Measurements from ENCODE around the gene HS3ST3A1.

HS3ST3A1 gene

GRCh38 chr17:13534946-13535345 is 66.8 kb downstream of the HS3ST3A1 start:
- Histone ChIP-seq H3K27me3 (ENCODE audit: insufficient read depth, low read length) (no peaks in the 10 kb centered on the region), H2AFZ (ENCODE audit: low read length) (no peak overlapping the region), H3K9me3 (ENCODE audit: low read length) (no peaks in the 10 kb centered on the region), H3K4me3 (ENCODE audit: low read depth, low read length, poor library complexity, severe bottlenecking) (no peak overlapping the region), H3K4me1 (ENCODE audit: insufficient read depth, low read length, severe bottlenecking) (no peaks in the 10 kb centered on the region), H3K36me3 (ENCODE audit: insufficient read depth, low read length) (no peaks in the 10 kb centered on the region), H4K20me1 (ENCODE audit: insufficient read depth, low read length) (no peaks in the 10 kb centered on the region), H3K9ac (ENCODE audit: low read length) (no peak overlapping the region), H3K4me2 (ENCODE audit: low read length) (no peak overlapping the region), H3K79me2 (ENCODE audit: insufficient read depth, low read length) (no peaks in the 10 kb centered on the region), H3F3A (ENCODE audit: insufficient read depth, low read length) (no peaks in the 10 kb centered on the region), H3K9me2 (ENCODE audit: low read depth, low read length) (no peaks in the 10 kb centered on the region), H3K27ac (ENCODE audit: low read depth, low read length, poor library complexity, severe bottlenecking) (no peak overlapping the region)
- TF ChIP-seq EZH2 (IDR thresholded peaks at IDR 0.05; ENCODE audit: borderline replicate concordance, low read length) = no peak
- TF ChIP-seq, protein P1, sequence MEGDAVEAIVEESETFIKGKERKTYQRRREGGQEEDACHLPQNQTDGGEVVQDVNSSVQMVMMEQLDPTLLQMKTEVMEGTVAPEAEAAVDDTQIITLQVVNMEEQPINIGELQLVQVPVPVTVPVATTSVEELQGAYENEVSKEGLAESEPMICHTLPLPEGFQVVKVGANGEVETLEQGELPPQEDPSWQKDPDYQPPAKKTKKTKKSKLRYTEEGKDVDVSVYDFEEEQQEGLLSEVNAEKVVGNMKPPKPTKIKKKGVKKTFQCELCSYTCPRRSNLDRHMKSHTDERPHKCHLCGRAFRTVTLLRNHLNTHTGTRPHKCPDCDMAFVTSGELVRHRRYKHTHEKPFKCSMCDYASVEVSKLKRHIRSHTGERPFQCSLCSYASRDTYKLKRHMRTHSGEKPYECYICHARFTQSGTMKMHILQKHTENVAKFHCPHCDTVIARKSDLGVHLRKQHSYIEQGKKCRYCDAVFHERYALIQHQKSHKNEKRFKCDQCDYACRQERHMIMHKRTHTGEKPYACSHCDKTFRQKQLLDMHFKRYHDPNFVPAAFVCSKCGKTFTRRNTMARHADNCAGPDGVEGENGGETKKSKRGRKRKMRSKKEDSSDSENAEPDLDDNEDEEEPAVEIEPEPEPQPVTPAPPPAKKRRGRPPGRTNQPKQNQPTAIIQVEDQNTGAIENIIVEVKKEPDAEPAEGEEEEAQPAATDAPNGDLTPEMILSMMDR (IDR thresholded peaks at IDR 0.05; ENCODE audit: low read length) = no peak

GRCh38 chr17:13531721-13532120 is 70.0 kb downstream of the HS3ST3A1 start:
- Histone ChIP-seq H3K4me3 (ENCODE audit: low read depth, low read length, poor library complexity, severe bottlenecking) (no peak overlapping the region), H3K9ac (ENCODE audit: low read length) (no peak overlapping the region), H3K9me2 (ENCODE audit: low read depth, low read length) (no peaks in the 10 kb centered on the region), H3K27me3 (ENCODE audit: insufficient read depth, low read length) (no peaks in the 10 kb centered on the region), H3K9me3 (ENCODE audit: low read length) (no peaks in the 10 kb centered on the region), H3K79me2 (ENCODE audit: insufficient read depth, low read length) (no peaks in the 10 kb centered on the region), H4K20me1 (ENCODE audit: insufficient read depth, low read length) (no peaks in the 10 kb centered on the region), H3F3A (ENCODE audit: insufficient read depth, low read length) (no peaks in the 10 kb centered on the region), H2AFZ (ENCODE audit: low read length) (no peak overlapping the region), H3K4me2 (ENCODE audit: low read length) (no peak overlapping the region), H3K4me1 (ENCODE audit: insufficient read depth, low read length, severe bottlenecking) (no peaks in the 10 kb centered on the region), H3K36me3 (ENCODE audit: insufficient read depth, low read length) (no peaks in the 10 kb centered on the region), H3K27ac (ENCODE audit: low read depth, low read length, poor library complexity, severe bottlenecking) (no peak overlapping the region)
- TF ChIP-seq EZH2 (IDR thresholded peaks at IDR 0.05; ENCODE audit: borderline replicate concordance, low read length) = no peak

DNA sequence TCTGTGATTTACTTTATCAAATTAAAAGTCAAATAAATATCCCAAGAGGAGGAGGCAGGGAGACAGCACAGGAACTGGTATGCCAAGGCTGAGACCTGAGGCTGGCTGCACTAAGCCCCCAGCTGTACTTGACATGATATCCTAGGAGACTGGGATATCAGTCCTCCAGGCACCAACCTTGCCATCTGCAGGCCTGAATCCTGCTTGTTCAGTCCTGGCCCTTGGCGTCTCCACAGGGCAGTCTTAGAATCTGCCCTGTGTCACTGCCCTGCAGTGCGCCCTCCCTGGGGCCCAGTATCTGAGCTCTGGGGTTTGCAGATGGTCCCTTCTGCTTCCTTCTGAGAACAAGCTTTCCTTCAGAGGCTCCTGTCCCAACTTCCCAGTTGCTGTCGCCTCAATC is 75.9 kb downstream of the HS3ST3A1 start:
- Histone ChIP-seq H3K27ac (ENCODE audit: low read depth, low read length, poor library complexity, severe bottlenecking) (no peak overlapping the region), H3K9me3 (ENCODE audit: low read length) (no peaks in the 10 kb centered on the region)
- TF ChIP-seq, protein P1 (IDR thresholded peaks at IDR 0.05; ENCODE audit: low read length) = no peak
- TF ChIP-seq EZH2 (IDR thresholded peaks at IDR 0.05; ENCODE audit: borderline replicate concordance, low read length) = no peak

DNA sequence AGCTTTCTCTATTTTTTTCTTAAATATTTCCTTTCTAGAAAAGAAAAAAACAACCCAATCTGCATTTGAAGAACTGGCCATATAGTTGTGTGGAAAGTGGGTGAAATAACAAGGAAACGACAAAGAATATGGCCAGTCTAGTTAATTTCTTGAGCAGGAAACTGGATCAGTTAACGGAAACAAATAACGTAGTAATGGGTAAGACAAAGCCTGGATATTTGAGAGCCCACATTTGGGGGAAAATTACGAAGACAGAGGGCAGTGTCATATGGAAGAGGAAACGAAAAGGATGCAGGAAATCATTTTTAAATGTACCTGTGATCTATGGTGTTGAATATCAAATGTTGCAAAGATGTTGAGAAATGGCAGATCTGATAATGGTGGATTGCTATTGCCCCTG is 78.6 kb downstream of the HS3ST3A1 start:
- Histone ChIP-seq H3K27me3 (ENCODE audit: insufficient read depth, low read length) (no peaks in the 10 kb centered on the region), H3K4me3 (ENCODE audit: low read depth, low read length, poor library complexity, severe bottlenecking) (no peak overlapping the region), H3K79me2 (ENCODE audit: insufficient read depth, low read length) (no peaks in the 10 kb centered on the region), H3K9me3 (ENCODE audit: low read length) (no peaks in the 10 kb centered on the region), H3K36me3 (ENCODE audit: insufficient read depth, low read length) (no peaks in the 10 kb centered on the region), H3K9ac (ENCODE audit: low read length) (no peak overlapping the region), H3F3A (ENCODE audit: insufficient read depth, low read length) (no peaks in the 10 kb centered on the region), H3K27ac (ENCODE audit: low read depth, low read length, poor library complexity, severe bottlenecking) (no peak overlapping the region), H4K20me1 (ENCODE audit: insufficient read depth, low read length) (no peaks in the 10 kb centered on the region), H3K9me2 (ENCODE audit: low read depth, low read length) (no peaks in the 10 kb centered on the region), H2AFZ (ENCODE audit: low read length) (no peak overlapping the region), H3K4me1 (ENCODE audit: insufficient read depth, low read length, severe bottlenecking) (no peaks in the 10 kb centered on the region), H3K4me2 (ENCODE audit: low read length) (no peak overlapping the region)
- TF ChIP-seq EZH2 (IDR thresholded peaks at IDR 0.05; ENCODE audit: borderline replicate concordance, low read length) = no peak
- TF ChIP-seq, protein P1 (IDR thresholded peaks at IDR 0.05; ENCODE audit: low read length) = no peak

More for the DNA sequence above, 75.9 kb downstream of the HS3ST3A1 start:
- Histone ChIP-seq H3F3A (ENCODE audit: insufficient read depth, low read length) (no peaks in the 10 kb centered on the region), H3K9ac (ENCODE audit: low read length) (no peak overlapping the region), H3K79me2 (ENCODE audit: insufficient read depth, low read length) (no peaks in the 10 kb centered on the region), H3K4me3 (ENCODE audit: low read depth, low read length, poor library complexity, severe bottlenecking) (no peak overlapping the region), H4K20me1 (ENCODE audit: insufficient read depth, low read length) (no peaks in the 10 kb centered on the region), H2AFZ (ENCODE audit: low read length) (no peak overlapping the region), H3K4me1 (ENCODE audit: insufficient read depth, low read length, severe bottlenecking) (no peaks in the 10 kb centered on the region), H3K9me2 (ENCODE audit: low read depth, low read length) (no peaks in the 10 kb centered on the region), H3K4me2 (ENCODE audit: low read length) (no peak overlapping the region), H3K27me3 (ENCODE audit: insufficient read depth, low read length) (no peaks in the 10 kb centered on the region), H3K36me3 (ENCODE audit: insufficient read depth, low read length) (no peaks in the 10 kb centered on the region)
